NT2/D1 (cell line): ENCODE results near the gene ARFGAP2.

ENCODE experiments used
- YY1 ChIP-seq: IDR thresholded peaks from 2 replicates; pipeline ENCODE4 v1.6.1; 2011; ENCODE audit not compliant: insufficient read length, insufficient read depth
- ZNF274 ChIP-seq: IDR thresholded peaks from 2 replicates; pipeline ENCODE4 v1.6.1; 2011; ENCODE audit warnings: mild to moderate bottlenecking, low read depth, low read length

- no peak for TF ChIP-seq ZNF274
- no peak for TF ChIP-seq YY1
These were observed 29.0 kb downstream of the ARFGAP2 start for GRCh38 chr11:47147681-47148080.
